EL (cell line): ENCODE measurements around the gene AFG1L.
"Not testable (repeated sequence)": the region's sequence is repeated elsewhere in the genome, so short reads cannot be mapped to it uniquely, and the experiment has no call there.

Experiments
- DNase-seq: peaks from one replicate; pipeline ENCODE4 v3.0.0-alpha.2; 2016

AFG1L gene

DNA sequence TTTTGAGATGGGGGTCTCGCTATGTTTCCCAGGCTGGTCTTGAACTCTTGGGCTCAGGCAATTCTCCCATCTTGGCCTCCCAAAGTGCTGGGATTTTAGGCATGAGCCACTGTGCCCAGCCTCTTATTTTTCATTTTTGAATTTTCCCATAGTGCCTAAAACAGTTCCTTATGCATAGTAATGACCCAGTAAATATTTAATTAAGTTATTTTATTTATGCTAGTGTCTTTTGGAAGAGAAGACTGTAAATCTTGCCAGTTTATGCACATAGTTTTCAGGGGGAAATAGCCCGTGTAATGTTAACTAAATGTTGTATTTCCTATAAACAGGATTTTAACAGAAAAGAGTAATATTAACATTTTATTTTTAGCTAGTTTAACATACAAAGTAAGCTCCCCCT lies 60.3 kb downstream of the AFG1L start:
- DNase-seq = no peak

DNA sequence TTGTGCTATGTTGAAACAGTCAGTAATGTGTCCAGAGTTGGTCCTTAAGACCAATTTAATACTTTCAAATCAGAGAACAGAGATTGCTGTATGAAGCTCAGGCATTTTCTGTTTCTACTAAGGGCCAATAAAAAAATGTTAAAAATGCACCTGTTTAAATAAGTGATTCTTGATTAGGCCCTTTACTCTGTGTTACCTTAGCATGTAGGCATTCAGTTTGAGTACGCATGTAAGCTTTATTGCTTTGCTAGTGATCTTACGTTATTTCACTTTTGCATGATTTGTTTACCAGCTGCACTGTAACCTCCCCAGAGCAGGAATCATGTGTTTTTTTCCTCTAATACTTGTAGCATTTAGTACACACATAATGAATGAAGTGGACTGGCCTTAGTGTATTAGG lies 61.0 kb downstream of the AFG1L start:
- DNase-seq = no peak

DNA sequence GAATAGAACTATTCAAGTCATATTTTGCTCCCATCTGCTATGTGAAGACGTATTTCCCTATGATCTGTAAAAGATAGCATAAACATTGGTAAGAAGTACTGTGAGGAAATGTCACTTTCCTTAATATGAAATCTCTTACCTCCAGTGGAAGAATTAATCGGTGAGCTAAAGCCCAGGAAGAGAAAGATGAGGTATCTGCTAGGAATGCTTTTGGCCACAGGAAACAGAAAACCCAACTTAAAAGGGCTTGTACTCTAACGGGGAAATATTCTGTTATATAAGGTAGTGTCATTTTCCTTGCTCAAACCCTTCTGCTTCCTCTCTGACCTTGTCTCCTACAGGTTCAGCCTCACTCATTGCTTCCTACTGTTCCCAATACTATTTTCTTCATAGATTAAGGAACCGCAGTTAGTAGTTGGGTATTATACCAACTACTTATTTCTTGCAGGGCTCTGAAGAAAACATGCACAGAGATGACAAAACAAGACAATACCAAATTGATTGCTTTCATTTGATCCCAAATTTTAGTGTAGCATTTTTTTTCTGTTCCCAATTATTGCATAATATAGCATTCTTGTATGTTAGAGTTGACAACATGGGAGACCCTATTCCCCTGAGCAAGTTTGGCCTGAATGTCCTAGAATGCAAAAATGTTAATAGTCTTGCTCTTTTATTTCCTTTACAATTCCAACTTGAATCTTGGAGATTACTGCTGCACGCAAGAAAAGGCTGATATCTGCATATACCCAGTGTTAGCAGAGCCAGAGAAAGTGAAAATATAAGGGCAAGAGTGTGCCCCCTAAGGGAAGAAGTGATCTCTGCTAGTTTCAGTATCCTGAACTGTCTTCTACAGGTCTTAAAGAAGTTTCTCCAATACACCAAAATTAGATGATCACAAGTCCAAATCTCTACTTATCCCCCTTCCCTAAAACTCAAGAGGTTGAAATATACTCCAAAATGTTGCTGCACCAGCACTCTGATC lies 65.3 kb downstream of the AFG1L start:
- peak; percentile 24 for DNase-seq

DNA sequence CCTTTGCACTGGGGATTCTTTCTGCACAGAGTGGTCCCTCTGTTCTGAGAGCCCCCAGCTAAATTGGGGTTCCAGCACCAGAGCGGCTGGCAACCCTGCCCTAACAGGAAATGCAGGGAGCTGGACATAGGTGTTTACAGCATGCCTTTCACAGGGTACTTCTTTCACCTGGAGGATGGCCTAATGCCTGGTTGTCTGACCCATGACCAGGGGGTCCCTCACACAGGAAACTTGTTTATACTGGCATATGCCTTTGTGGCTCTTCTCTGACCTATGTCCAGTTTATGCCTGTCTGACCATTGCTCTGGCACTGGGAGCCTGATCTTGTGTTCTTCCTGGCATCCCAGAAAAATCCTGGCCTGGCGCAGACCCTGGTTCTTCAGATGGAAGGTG lies 66.1 kb downstream of the AFG1L start:
- DNase-seq = no peak

DNA sequence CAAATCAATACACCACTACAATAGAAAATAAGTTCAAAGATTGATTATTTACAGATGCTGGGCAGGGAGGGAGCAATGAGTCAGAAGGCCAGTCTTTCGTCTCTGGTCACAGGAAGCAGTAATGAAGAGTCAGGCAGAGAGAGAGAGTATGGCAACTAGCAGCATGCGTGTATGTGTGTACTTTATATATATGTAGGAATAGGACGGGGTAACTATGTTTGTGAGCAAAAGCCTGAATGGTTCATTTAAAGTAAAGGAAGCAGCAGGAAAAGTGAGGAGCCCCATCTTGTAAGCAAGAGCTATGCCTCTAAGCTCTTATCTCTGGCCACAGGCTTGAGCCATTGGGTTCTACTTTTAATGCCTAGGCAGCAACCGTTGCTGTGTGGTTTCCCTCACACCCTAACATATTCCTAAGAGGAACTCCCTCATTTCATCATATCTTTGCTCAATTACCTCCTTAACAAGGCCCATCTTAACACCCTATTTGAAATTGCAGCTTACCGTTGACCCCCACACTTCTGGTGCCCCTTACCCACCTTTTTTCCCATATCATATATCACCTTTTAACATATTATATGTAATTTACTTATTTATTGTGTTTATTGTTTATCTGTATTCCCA lies 66.6 kb downstream of the AFG1L start:
- peak; percentile 7 for DNase-seq

DNA sequence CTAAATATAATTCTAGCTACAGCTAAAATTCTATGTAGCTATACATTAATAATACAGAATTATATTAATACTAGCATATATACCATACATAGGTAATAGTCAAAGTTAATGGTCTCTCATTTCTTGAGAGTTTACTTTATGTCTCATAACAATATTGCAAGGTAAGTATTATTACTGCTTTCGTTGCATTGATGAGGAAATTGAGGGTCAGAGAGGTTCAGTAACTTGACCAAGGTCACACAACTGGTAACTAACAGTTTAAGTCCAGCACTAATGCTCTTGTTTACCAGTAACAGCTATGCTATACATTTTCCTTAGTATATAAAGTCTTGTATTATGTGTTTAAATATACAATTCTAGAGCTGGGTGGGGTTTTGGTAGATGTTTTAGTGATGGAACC lies 67.6 kb downstream of the AFG1L start:
- DNase-seq = no peak

DNA sequence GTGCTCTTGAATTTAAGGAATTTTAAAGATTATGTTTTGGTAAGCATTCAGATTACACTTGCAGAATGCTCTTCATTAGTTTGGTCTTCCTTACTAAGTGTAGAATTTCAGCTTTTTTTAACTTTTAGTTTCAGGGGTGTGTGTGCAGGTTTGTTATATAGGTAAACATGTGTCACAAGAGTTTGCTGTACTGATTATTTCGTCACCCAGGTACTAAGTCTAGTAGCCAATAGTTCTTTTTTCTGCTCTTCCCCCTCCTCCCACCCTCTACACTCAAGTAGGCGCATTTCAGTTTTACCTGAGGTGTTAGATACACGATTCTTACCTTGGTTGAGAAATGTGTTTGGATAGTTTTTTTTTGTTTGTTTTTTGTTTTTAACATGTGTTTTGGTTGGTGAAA lies 68.3 kb downstream of the AFG1L start:
- DNase-seq = no peak

DNA sequence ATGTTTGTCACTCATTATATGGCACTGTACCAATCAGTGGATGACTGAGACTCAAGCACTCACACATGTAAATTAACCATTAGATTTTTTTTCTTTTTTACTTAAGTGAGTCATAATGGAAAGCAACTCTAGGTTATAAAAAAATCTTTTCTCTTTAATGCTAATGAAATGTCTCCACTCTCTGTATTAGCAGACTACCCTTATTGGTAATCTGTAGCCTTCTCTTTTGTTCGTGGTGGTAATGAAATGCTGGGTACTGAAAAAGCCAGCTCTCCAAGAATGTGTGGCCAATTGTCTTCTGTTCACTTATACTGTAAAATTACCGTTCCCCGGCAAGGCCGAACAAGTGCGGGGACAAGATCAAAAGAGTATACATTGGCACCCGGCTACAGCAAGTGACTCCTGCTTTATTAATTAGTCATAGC lies 69.0 kb downstream of the AFG1L start:
- no peak for DNase-seq

DNA sequence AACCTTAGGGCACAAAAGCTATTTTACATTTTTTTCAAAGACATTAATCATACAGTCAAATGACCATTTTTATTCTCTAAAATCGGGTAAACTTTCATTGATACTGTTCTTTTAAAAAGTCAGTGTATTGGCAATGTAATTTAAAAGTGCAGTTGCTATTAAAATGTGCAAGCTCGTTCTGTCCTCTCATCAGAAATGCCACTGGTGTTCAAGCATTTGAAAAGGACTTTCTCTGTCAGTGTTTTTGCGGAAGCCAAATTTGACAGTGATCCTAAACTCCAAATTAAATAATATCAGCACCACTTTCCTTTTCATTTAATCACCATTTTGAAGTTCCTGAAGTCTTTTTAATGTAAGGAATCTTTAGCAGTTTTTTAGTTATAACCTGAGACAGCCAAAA lies 69.6 kb downstream of the AFG1L start:
- no peak for DNase-seq

DNA sequence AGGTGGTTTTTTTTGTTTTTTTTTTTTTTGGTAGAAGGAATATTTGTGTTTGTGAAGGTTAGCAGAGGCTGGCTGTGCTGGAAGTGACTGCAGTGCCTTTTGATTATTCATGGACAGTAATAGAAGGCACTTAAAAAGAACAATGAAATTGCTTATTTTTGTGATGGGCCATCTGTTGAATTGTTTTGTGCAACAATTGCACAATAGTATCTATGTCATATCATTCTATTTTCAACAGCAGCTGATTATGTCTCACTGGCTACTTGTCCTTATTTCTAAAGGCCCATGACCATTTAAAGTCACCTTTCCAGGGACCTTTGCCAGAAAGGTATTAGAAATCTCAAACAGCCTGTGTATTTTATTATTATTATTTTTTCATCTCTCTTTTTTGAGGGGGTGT lies 70.6 kb downstream of the AFG1L start:
- DNase-seq = no peak

DNA sequence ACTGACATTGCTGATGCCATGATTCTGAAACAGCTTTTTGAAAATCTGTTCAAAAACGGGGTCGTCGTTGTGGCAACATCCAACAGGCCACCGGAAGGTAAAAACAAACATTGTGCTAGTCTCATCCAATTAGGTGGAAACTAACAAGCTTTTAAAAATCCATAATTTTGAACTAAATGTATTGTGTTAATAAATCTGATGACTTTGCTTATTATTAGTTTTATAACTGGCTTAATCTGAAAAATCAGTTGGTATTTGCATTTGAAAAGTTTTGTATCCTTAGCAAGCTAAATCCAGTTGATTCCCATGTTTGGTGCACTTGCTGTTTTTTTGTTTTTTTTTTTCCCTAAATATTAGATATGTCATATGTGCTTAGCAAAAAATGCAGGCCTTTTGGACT lies 71.4 kb downstream of the AFG1L start:
- no peak for DNase-seq

DNA sequence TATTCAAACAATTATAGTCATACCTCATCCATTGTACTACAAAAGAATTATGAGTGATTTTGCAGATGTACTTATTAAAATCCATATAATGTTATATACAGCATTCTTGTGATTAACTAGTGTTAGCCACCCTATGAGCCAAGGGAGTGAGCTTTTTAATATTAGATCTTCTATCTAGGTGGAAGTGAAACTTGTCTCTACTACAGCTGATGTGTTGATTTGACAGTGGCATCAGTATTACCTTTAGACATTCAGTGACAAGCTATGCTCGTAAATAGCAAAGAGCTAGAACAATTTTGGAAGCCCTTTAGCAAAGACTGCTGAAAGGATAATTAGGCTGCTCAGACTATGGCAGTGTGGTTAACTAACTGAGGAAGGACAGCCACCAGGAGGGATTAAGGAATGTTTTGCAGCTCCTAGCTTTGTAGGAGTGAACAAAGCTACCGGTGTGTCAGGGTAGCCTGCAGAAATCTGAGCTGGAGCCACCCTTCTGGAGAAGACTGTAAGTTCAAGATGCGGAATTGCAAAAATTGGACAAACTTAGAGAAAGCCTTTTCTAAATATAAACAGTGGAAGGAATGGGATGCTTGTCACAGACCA lies 73.7 kb downstream of the AFG1L start:
- no peak for DNase-seq

DNA sequence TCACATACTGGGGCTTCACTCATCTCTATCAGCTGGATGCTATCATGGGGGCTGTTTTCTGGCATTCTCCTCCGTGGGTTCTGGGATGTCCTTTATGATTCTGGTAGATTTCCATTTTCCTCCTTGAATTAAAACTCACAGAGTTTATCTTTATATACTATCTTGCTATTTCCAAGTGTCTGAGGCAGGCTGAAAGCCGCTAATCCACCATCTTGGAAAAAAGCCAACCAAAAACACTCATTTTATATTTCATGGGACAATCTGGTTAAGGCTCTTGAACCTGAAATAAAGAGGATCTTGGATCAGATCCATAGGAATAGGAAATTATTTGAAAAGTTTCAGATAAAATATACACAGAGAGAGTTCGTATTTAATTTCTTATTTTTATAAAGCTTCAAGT lies 86.0 kb downstream of the AFG1L start:
- no peak for DNase-seq

DNA sequence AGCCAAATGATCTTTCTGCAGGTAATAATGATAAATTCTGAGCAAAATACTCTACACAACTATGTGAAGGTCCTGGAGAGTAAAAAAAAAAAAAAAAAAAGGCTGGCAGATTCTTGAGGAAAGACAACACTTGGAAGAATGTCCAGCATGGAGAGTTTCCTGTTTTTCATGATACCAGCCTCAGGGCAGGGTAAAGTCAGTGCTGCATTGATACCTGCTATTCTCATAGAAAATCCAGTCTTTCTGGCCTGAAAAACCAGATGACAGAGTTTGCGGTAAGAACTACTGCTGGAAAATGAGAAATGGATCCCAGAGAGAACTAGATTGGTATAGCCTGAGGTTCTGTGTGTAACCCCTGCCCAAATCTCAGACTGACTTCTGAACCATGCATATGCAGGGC lies 89.1 kb downstream of the AFG1L start:
- DNase-seq = peak; percentile 7

DNA sequence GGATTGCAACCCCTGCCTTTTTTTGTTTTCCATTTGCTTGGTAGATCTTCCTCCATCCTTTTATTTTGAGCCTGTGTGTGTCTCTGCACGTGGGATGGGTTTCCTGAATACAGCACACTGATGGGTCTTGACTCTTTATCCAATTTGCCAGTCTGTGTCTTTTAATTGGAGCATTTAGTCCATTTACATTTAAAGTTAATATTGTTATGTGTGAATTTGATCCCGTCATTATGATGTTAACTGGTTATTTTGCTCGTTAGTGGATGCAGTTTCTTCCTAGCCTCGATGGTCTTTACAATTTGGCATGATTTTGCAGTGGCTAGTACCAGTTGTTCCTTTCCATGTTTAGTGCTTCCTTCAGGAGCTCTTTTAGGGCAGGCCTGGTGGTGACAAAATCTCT lies 94.3 kb downstream of the AFG1L start:
- DNase-seq = not testable (repeated sequence)

DNA sequence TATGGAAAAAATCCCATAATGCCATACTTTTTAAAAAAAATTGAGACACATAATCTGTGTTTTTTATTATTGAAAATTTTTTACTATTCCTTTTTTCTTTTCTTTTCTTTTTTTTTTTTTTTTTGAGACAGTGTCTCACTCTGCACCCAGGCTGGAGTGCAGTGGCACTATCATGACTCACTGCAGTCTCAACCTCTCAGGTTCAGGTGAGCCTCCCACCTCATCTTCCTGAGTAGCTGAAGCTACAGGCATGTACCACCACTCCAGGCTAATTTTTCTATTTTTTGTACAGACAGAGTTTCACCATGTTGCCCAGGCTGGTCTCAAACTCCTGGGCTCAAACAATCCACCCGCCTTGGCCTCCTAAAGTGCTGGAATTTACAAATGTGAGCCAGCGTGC lies 100.4 kb downstream of the AFG1L start:
- no peak for DNase-seq

DNA sequence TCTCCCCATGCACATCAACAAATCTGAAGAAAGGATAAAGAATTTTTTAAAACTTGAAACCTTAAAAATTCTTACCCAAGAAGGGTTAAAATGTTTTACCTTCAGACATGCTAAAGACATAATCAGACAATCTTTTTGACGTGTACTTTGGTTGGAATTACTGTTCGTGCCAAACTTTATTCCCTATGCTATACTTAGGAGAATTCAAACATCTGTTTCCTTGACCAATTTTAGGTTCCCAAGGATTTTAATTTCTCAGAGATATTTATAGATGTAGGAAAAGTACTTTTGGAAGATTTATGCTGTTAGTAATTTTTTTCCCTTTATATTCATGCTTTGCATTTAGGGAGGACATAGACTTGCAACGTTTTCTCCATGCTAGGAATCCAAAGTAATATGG lies 108.4 kb downstream of the AFG1L start:
- DNase-seq = no peak

DNA sequence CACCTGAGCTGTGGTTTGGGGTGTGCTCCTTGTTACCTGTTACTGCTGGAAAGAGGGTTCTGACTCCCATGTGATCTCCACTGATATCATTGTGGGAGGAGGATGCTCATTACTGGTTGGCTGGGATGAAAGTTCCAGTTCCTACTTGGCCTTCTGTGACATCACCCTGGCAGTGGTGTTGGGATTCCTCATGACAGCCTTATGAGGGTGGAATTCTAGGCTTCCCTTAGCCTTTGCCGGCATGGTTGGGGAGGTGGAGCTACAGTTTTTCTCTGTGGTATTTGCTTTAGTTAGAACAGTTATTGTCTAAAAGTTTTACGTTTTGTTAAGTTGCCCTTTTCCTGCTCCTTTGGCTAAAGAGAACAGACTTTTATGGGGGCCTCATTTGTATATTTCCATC lies 112.1 kb downstream of the AFG1L start:
- DNase-seq = no peak

DNA sequence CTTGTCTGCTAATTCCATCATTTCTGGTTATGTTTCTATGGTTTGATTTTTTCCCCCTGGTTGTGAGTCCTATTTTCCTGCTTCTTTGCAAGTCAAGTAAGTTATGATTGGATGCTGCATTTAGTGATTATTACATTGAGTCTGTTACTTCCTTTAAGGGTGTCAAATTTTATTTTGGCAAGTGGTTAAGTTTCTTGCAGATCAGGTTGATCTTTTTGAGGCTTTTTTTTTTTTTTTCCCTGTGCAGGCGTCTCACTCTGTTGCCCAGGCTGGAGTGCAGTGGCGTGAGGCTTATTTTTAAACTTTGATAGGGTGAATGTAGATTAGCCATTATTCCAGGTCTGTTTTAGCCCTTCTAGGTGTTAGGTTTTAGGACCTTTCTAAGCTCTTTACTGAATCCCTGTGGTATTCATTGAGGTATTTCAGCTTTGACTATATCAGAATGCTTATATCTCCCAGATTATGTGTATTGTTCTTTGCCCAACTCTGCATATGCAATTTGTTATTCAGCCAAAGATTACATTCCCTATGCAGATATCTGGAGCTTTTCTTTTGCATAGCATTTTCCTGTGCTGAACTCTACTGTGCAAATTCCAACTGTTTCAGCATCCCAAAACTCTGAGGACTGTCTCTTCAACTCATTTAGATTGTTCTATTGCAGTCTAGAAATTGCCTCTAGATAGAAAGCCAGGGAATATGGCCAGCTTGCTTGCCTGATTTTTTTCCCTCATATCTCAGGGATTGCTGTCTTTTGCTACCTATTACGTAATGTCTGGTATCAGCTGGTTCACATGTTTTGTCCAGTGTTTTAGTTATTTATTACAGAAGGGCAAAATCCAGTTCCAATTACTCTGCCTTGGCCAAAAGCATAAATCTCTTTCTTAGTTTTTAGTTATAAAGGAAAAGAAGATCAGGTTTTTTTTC lies 113.3 kb downstream of the AFG1L start:
- no peak for DNase-seq

DNA sequence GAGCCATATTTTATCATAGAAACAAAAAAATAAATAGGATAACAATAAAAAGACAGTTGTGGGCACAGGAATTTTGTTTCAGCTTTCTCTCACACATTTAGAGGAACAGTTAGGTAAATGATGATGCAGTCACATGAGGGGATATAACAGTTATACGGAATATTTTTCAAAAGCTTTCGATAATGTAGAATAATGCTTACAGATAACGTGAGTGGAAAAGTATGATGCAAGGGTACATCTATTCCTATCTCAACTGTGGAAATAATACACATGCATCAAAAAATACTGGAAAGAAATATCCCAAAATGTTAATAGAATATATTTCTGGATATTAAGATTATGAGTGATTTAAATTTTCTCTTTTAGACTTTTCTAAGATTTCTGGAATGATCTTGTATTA lies 114.0 kb downstream of the AFG1L start:
- DNase-seq = no peak

DNA sequence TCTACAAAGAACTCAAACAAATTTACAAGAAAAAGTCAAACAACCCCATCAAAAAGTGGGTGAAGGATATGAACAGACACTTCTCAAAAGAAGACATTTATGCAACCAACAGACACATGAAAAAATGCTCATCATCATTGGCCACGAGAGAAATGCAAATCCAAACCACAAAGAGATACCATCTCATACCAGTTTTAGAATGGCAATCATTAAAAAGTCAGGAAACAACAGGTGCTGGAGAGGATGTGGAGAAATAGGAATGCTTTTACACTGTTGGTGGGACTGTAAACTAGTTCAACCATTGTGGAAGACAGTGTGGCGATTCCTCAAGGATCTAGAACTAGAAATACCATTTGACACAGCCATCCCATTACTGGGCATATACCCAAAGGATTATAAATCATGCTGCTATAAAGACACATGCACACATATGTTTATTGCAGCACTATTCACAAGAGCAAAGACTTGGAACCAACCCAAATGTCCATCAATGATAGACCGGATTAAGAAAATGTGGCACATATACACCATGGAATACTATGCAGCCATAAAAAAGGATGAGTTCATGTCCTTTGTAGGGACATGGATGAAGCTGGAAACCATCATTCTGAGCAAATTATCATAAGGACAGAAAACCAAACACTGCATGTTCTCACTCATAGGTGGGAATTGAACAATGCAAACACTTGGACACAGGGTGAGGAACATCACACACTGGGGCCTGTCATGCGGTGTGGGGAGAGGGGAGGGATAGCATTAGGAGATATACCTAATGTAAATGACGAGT lies 121.4 kb downstream of the AFG1L start:
- DNase-seq = not testable (repeated sequence)

DNA sequence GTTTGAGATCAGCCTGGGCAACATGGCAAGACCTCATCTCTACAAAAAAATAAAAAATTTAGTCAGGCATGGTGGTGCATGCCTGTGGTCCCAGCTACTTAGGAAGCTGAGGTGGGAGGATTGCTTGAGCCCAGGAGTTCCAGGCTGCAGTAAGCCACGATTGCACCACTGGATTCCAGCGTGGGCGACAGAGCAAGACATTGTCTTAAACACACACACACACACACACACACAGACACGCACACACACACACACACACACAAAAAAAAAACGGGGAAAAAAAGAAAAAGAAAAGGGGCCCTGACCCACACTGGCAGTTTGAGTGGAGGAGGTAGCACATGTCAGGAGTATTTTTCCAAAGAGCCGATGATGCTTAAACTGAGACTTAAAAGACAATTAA lies 122.2 kb downstream of the AFG1L start:
- no peak for DNase-seq
